OCI-LY7 (cell line): ENCODE results near the gene SLC9A9.

Source experiments
- EZH2phosphoT487 ChIP-seq: fragments of 200-600 bp; sonication (generic); IDR thresholded peaks from 2 replicates; pipeline ENCODE4 v1.6.1; 2018; ENCODE audit warnings: low read depth, borderline replicate concordance, mild to moderate bottlenecking, mixed run types, antibody characterized with exemption, low read length, moderate library complexity, mixed read lengths
- TF ChIP-seq, protein P1 (sequence below): fragments of 200-600 bp; sonication (generic); conservative IDR thresholded peaks from 2 replicates; pipeline ENCODE4 v1.5.1; 2014; ENCODE audit warnings: mild to moderate bottlenecking, antibody characterized with exemption, low read length, moderate library complexity, mixed read lengths

DNA sequence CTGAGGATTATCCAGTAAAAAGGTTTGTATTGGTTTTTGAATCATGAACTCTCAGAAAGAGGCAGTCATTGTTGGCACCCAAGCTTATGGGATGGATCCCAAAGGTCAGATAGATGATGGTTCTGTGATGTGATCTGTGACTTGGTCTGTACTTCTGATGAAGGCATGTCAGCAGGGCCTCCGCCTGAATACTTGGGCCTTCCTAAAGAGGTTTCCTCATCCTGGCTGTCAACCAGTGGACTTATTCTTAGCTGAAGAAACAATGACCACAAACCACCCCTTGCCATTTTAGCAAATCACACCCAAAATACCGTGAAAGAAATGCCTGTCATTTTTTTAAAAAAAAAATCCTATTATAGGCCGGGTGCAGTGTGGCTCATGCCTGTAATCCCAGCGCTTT, 48.2 kb upstream of the SLC9A9 start:
- TF ChIP-seq, protein P1, sequence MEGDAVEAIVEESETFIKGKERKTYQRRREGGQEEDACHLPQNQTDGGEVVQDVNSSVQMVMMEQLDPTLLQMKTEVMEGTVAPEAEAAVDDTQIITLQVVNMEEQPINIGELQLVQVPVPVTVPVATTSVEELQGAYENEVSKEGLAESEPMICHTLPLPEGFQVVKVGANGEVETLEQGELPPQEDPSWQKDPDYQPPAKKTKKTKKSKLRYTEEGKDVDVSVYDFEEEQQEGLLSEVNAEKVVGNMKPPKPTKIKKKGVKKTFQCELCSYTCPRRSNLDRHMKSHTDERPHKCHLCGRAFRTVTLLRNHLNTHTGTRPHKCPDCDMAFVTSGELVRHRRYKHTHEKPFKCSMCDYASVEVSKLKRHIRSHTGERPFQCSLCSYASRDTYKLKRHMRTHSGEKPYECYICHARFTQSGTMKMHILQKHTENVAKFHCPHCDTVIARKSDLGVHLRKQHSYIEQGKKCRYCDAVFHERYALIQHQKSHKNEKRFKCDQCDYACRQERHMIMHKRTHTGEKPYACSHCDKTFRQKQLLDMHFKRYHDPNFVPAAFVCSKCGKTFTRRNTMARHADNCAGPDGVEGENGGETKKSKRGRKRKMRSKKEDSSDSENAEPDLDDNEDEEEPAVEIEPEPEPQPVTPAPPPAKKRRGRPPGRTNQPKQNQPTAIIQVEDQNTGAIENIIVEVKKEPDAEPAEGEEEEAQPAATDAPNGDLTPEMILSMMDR, result no peak
- TF ChIP-seq EZH2phosphoT487, result no peak
